H1 (cell line): ENCODE measurements around the gene FGFRL1.

Source experiments
- EZH2 ChIP-seq: fragments of 200-600 bp; sonication (generic); IDR thresholded peaks from 2 replicates; pipeline ENCODE4 v1.7.1; 2012; ENCODE audit warnings: low read depth, mild to moderate bottlenecking, moderate library complexity, low read length, inconsistent platforms; ENCODE audit not compliant: severe bottlenecking
- GTF2F1 ChIP-seq: IDR thresholded peaks from 2 replicates; pipeline ENCODE4 v1.6.1; 2012; ENCODE audit warnings: low read depth, low read length, improper control_type of control experiment, borderline replicate concordance
- POLR2A ChIP-seq, 2 experiments: IDR thresholded peaks; 1 replicate in 1 of 2; 2 replicates in 1 of 2; pipeline ENCODE4 v1.6.1; 2011; ENCODE audit warnings: low read depth in 2 of 2, low read length in 2 of 2, mild to moderate bottlenecking in 2 of 2; ENCODE audit errors: control extremely low read depth in 1 of 2
- RXRA ChIP-seq: IDR thresholded peaks from 2 replicates; pipeline ENCODE4 v1.6.1; 2011; ENCODE audit warnings: low read depth, mild to moderate bottlenecking, low read length, moderate library complexity; ENCODE audit not compliant: insufficient read depth
- TF ChIP-seq, protein P1 (sequence below), 3 experiments: IDR thresholded peaks; 1 replicate in 2 of 3; 2 replicates in 1 of 3; pipeline versions ENCODE4 v1.5.1 to v1.6.1; 2011; ENCODE audit warnings: low read length in 3 of 3, mild to moderate bottlenecking in 3 of 3, inconsistent platforms in 2 of 3, low read depth in 1 of 3, moderate library complexity in 1 of 3; ENCODE audit not compliant: insufficient read depth in 1 of 3; ENCODE audit errors: control extremely low read depth in 1 of 3
- TF ChIP-seq, protein P2 (sequence below): IDR thresholded peaks from 2 replicates; pipeline ENCODE4 v1.6.1; 2012; ENCODE audit warnings: inconsistent platforms
- TF ChIP-seq, protein P3 (sequence below): IDR thresholded peaks from 2 replicates; pipeline ENCODE4 v1.6.1; 2012; ENCODE audit warnings: low read length, inconsistent platforms

DNA sequence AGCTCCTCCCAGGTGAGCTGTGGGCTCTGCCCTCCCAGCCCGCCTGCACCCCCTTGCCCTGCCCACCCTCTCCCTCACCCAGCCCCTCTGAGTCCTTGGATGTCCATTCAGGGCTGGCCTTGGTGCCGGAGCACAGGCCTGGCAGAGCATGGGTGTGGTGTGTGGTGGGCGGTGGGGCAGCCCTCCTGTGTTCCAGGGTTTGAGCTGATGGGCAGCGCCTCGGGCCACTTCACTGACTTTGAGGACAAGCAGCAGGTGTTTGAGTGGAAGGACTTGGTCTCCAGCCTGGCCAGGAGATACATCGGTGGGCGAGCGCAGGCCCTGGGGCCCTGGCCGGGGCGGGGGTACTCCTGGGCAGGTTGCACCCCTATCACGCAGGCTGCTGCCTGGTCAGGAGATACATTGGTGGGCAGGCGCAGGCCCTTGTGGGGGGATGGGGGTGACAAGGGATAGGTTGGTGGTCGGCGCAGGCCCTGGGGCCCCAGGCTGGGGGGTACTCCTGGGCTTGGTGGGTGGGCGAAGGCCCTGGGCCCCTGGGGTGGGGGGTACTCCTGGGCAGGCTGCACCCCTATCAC, 10.7 kb upstream of the FGFRL1 start:
- TF ChIP-seq POLR2A (IDR thresholded peaks at IDR 0.05; ENCODE audit: control extremely low read depth in 1 of 2, low read depth in 2 of 2, low read length in 2 of 2) (no peak), RXRA (no peak), EZH2 (no peak), GTF2F1 (no peak)
- TF ChIP-seq, protein P1, sequence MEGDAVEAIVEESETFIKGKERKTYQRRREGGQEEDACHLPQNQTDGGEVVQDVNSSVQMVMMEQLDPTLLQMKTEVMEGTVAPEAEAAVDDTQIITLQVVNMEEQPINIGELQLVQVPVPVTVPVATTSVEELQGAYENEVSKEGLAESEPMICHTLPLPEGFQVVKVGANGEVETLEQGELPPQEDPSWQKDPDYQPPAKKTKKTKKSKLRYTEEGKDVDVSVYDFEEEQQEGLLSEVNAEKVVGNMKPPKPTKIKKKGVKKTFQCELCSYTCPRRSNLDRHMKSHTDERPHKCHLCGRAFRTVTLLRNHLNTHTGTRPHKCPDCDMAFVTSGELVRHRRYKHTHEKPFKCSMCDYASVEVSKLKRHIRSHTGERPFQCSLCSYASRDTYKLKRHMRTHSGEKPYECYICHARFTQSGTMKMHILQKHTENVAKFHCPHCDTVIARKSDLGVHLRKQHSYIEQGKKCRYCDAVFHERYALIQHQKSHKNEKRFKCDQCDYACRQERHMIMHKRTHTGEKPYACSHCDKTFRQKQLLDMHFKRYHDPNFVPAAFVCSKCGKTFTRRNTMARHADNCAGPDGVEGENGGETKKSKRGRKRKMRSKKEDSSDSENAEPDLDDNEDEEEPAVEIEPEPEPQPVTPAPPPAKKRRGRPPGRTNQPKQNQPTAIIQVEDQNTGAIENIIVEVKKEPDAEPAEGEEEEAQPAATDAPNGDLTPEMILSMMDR (IDR thresholded peaks at IDR 0.05; ENCODE audit: control extremely low read depth in 1 of 3, insufficient read depth in 1 of 3, low read depth in 1 of 3, low read length in 3 of 3): no peak
- TF ChIP-seq, protein P2, sequence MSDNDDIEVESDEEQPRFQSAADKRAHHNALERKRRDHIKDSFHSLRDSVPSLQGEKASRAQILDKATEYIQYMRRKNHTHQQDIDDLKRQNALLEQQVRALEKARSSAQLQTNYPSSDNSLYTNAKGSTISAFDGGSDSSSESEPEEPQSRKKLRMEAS: no peak
- TF ChIP-seq, protein P3, sequence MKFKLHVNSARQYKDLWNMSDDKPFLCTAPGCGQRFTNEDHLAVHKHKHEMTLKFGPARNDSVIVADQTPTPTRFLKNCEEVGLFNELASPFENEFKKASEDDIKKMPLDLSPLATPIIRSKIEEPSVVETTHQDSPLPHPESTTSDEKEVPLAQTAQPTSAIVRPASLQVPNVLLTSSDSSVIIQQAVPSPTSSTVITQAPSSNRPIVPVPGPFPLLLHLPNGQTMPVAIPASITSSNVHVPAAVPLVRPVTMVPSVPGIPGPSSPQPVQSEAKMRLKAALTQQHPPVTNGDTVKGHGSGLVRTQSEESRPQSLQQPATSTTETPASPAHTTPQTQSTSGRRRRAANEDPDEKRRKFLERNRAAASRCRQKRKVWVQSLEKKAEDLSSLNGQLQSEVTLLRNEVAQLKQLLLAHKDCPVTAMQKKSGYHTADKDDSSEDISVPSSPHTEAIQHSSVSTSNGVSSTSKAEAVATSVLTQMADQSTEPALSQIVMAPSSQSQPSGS: no peak
